NB4 (cell line): ENCODE measurements around the gene SMIM1.

ENCODE experiments used
- POLR2A ChIP-seq: IDR thresholded peaks from 2 replicates; pipeline ENCODE4 v1.6.1; 2011; ENCODE audit warnings: mild to moderate bottlenecking; ENCODE audit not compliant: insufficient read length; ENCODE audit errors: extremely low read depth
- TF ChIP-seq, protein P1 (sequence below): IDR thresholded peaks from one replicate; pipeline ENCODE4 v1.5.1; 2012; ENCODE audit warnings: low read depth, low read length

DNA sequence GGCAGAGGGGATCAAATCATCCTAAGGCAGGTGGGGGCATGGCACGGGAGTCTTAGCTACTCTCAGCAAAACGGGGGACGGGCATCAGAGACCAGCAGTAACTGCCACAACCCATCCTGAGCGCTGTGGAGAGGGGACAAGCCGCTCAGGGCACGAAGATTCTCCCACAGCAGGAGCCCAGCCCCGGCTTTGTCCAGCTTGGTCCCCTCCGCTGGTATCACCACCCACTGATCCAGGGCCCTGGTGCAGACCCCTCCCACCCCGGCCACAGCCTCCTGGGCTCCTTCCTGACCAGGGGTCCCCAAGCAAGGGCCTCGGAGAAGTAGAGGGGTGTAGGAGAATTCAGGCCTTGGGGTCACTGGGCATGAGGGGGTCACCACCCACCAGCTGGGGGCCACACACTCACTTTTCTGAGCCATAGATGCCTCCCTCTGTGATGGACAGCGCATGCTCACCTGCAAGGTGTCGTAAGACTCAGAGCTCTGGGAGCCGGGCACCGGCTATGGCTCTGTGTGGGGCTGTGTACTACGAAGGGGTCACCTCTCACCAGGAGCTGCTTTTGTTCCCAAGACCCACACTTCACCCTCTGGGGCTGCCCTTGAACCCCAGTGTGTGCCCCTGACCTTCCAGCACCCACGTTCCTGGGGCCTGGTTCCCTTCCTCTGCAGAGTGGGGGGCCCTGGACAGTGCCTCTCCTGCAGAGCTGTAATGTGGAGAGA is 2.3 kb upstream of the SMIM1 start:
- no peak for TF ChIP-seq POLR2A
- TF ChIP-seq, protein P1, sequence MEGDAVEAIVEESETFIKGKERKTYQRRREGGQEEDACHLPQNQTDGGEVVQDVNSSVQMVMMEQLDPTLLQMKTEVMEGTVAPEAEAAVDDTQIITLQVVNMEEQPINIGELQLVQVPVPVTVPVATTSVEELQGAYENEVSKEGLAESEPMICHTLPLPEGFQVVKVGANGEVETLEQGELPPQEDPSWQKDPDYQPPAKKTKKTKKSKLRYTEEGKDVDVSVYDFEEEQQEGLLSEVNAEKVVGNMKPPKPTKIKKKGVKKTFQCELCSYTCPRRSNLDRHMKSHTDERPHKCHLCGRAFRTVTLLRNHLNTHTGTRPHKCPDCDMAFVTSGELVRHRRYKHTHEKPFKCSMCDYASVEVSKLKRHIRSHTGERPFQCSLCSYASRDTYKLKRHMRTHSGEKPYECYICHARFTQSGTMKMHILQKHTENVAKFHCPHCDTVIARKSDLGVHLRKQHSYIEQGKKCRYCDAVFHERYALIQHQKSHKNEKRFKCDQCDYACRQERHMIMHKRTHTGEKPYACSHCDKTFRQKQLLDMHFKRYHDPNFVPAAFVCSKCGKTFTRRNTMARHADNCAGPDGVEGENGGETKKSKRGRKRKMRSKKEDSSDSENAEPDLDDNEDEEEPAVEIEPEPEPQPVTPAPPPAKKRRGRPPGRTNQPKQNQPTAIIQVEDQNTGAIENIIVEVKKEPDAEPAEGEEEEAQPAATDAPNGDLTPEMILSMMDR = no peak
